ENCODE measurements around the gene BDNF. TPM values are rescaled to one million over a fixed set of nuclear protein-coding genes. Genes with fewer than 3 reads are reported as not detected.

BDNF gene
- total and polyA plus RNA-seq, 2 experiments from 2014 or later: 4.9 to 9.0 TPM

DNA sequence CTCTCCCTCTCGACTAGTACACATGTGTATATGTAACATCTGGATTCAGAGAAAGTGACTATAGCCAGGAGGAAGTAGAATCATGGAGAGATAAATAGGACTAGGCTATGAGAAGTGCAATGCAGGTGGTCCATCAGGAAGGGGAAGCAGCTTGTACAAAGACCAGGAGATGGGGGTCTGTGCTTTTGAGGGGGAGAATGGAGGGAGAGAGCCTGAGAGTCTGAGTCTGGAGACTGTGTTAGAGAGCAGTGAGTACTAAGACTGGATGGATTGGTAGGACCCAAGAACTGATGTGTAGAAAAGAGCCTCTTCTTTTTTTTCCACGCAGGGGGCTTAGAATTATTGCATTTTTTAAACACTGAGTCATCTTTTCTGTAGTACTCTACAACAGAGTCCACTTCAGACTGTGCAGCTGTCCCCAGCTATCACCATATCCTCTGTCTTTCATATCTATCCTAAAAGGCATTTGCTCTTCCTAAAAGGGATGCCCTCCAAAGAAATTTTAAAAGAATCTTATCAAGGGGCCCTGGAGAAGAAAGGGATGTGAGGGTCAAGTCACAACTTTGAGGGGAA is 80.4 kb downstream of the BDNF start:
- H3K4me2 ChIP-seq: no peak overlapping the region
- no peak for TF ChIP-seq EZH2 (IDR thresholded peaks at IDR 0.05; ENCODE audit: borderline replicate concordance)
- no peak for TF ChIP-seq EZH2phosphoT487 (IDR thresholded peaks at IDR 0.05; ENCODE audit: low read depth, severe bottlenecking, unreplicated experiment)
- TF ChIP-seq, protein P1, sequence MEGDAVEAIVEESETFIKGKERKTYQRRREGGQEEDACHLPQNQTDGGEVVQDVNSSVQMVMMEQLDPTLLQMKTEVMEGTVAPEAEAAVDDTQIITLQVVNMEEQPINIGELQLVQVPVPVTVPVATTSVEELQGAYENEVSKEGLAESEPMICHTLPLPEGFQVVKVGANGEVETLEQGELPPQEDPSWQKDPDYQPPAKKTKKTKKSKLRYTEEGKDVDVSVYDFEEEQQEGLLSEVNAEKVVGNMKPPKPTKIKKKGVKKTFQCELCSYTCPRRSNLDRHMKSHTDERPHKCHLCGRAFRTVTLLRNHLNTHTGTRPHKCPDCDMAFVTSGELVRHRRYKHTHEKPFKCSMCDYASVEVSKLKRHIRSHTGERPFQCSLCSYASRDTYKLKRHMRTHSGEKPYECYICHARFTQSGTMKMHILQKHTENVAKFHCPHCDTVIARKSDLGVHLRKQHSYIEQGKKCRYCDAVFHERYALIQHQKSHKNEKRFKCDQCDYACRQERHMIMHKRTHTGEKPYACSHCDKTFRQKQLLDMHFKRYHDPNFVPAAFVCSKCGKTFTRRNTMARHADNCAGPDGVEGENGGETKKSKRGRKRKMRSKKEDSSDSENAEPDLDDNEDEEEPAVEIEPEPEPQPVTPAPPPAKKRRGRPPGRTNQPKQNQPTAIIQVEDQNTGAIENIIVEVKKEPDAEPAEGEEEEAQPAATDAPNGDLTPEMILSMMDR (IDR thresholded peaks at IDR 0.05; ENCODE audit: poor library complexity): no peak
- H3K4me1 ChIP-seq (ENCODE audit: insufficient read depth): no peaks in the 10 kb centered on the region
- H3K27ac ChIP-seq: no peak overlapping the region
- H3K27me3 ChIP-seq: no peaks in the 10 kb centered on the region
- no peak overlapping the region for H2AFZ ChIP-seq
- H3K9me2 ChIP-seq (replicated peaks; ENCODE audit: insufficient read depth): no peaks in the 10 kb centered on the region
- WGBS (ENCODE audit: low lambda C conversion rate, missing lambda C conversion rate): 59% methylated on average over 2 of the region's 2 CpGs
- H3K36me3 ChIP-seq (replicated peaks; ENCODE audit: insufficient read depth, low read depth): no peaks in the 10 kb centered on the region
- no peak overlapping the region for H3K4me3 ChIP-seq
- no peaks in the 10 kb centered on the region for H4K20me1 ChIP-seq (ENCODE audit: insufficient read depth, poor library complexity, severe bottlenecking)
- no peaks in the 10 kb centered on the region for H3K9me3 ChIP-seq (ENCODE audit: low read depth)
- no peak for DNase-seq (ENCODE audit: low spot score)
- no peaks in the 10 kb centered on the region for H3K79me2 ChIP-seq

DNA sequence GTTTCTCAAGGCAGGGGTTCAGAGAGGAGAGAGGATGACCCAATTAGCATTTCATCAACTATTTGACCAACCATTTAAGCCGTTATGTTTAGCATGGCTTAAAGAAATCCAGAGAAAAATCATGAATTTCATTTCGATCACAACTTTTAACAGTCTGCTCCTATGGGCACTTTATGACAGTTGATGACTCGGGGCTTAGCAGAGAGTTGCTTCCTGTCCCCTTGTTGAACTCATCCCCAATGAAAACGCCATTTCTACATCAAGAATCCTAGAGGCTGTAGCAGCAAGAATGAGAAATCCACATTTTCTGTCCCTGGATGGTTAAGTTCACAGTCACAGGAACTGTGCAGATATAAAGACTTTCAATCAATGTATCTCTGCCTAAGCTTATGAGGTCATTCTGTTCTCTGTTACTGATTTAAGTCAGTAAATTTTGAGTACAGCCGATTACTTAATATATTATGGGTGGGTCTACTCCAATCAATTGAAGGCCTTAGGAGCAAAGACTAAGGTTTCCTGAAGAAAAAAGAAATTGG is 81.1 kb downstream of the BDNF start:
- TF ChIP-seq EZH2 (IDR thresholded peaks at IDR 0.05; ENCODE audit: borderline replicate concordance): no peak
- TF ChIP-seq, protein P1 (IDR thresholded peaks at IDR 0.05; ENCODE audit: poor library complexity): no peak
- TF ChIP-seq EZH2phosphoT487 (IDR thresholded peaks at IDR 0.05; ENCODE audit: low read depth, severe bottlenecking, unreplicated experiment): no peak
- WGBS (ENCODE audit: low lambda C conversion rate, missing lambda C conversion rate): 79% methylated on average over 5 of the region's 5 CpGs
- no peaks in the 10 kb centered on the region for H3K9me2 ChIP-seq (replicated peaks; ENCODE audit: insufficient read depth)
- no peaks in the 10 kb centered on the region for H3K9me3 ChIP-seq (ENCODE audit: low read depth)
- no peaks in the 10 kb centered on the region for H3K27me3 ChIP-seq
- H3K4me1 ChIP-seq (ENCODE audit: insufficient read depth): no peaks in the 10 kb centered on the region
- no peak for DNase-seq (ENCODE audit: low spot score)
- no peaks in the 10 kb centered on the region for H4K20me1 ChIP-seq (ENCODE audit: insufficient read depth, poor library complexity, severe bottlenecking)
- no peak overlapping the region for H3K4me2 ChIP-seq
- H3K27ac ChIP-seq: no peak overlapping the region
- H3K36me3 ChIP-seq (replicated peaks; ENCODE audit: insufficient read depth, low read depth): no peaks in the 10 kb centered on the region
- no peak overlapping the region for H2AFZ ChIP-seq
- H3K4me3 ChIP-seq: no peak overlapping the region
- H3K79me2 ChIP-seq: no peaks in the 10 kb centered on the region

- H3K4me3 ChIP-seq: no peak overlapping the region
- TF ChIP-seq EZH2phosphoT487 (IDR thresholded peaks at IDR 0.05; ENCODE audit: low read depth, severe bottlenecking, unreplicated experiment) (no peak), EZH2 (IDR thresholded peaks at IDR 0.05; ENCODE audit: borderline replicate concordance) (no peak)
- TF ChIP-seq, protein P1 (IDR thresholded peaks at IDR 0.05; ENCODE audit: poor library complexity): no peak
- H2AFZ ChIP-seq: no peak overlapping the region
- no peaks in the 10 kb centered on the region for H3K9me2 ChIP-seq (replicated peaks; ENCODE audit: insufficient read depth)
- no peaks in the 10 kb centered on the region for H3K79me2 ChIP-seq
- H3K36me3 ChIP-seq (replicated peaks; ENCODE audit: insufficient read depth, low read depth): no peaks in the 10 kb centered on the region
- no peak for DNase-seq (ENCODE audit: low spot score)
- H4K20me1 ChIP-seq (ENCODE audit: insufficient read depth, poor library complexity, severe bottlenecking): no peaks in the 10 kb centered on the region
- 87% methylated on average over 2 of the region's 2 CpGs for WGBS (ENCODE audit: low lambda C conversion rate, missing lambda C conversion rate)
- no peaks in the 10 kb centered on the region for H3K9me3 ChIP-seq (ENCODE audit: low read depth)
- no peak overlapping the region for H3K27ac ChIP-seq
- no peaks in the 10 kb centered on the region for H3K4me1 ChIP-seq (ENCODE audit: insufficient read depth)
- no peak overlapping the region for H3K4me2 ChIP-seq
- no peaks in the 10 kb centered on the region for H3K27me3 ChIP-seq
Measured at GRCh38 chr11:27618281-27618915, 81.9 kb downstream of the BDNF start.

All from hepatocyte (in vitro differentiated cells).